Right lobe of liver (tissue), 4 donors: Measurements from ENCODE around the gene AIG1.

Source experiments
- POLR2A ChIP-seq: fragments of 450-650 bp; IDR thresholded peaks from one replicate; pipeline ENCODE4 v1.6.1; 2017; ENCODE audit warnings: antibody characterized with exemption, mild to moderate bottlenecking
- TF ChIP-seq, protein P1 (sequence below), 4 donors: fragments of 200-600 bp in 3 of 4; fragments of 450-650 bp in 1 of 4; IDR thresholded peaks; one replicate each; pipeline versions ENCODE4 v1.5.1 to v1.8.0; 2016 to 2022; ENCODE audit warnings: antibody characterized with exemption in 4 of 4, mild to moderate bottlenecking in 2 of 4
- donor health status: DM: no; HTN: no; CAD: no.
- donor health status: DM: no; HTN: no; CAD: no.
- donor health status: DM: no; HTN: yes; CAD: no.

- TF ChIP-seq, protein P1, sequence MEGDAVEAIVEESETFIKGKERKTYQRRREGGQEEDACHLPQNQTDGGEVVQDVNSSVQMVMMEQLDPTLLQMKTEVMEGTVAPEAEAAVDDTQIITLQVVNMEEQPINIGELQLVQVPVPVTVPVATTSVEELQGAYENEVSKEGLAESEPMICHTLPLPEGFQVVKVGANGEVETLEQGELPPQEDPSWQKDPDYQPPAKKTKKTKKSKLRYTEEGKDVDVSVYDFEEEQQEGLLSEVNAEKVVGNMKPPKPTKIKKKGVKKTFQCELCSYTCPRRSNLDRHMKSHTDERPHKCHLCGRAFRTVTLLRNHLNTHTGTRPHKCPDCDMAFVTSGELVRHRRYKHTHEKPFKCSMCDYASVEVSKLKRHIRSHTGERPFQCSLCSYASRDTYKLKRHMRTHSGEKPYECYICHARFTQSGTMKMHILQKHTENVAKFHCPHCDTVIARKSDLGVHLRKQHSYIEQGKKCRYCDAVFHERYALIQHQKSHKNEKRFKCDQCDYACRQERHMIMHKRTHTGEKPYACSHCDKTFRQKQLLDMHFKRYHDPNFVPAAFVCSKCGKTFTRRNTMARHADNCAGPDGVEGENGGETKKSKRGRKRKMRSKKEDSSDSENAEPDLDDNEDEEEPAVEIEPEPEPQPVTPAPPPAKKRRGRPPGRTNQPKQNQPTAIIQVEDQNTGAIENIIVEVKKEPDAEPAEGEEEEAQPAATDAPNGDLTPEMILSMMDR (IDR thresholded peaks at IDR 0.05) = no peak
- TF ChIP-seq POLR2A = no peak
These were observed 74.6 kb downstream of the AIG1 start for GRCh38 chr6:143135325-143135724.
